Smooth muscle cell of the brain vasculature (primary cell): ENCODE data around the gene IL16.

Source experiments
- DNase-seq: peaks from one replicate; pipeline ENCODE4 v3.0.0-alpha.2; 2012; ENCODE audit warnings: low read depth, low spot score

IL16 gene

DNA sequence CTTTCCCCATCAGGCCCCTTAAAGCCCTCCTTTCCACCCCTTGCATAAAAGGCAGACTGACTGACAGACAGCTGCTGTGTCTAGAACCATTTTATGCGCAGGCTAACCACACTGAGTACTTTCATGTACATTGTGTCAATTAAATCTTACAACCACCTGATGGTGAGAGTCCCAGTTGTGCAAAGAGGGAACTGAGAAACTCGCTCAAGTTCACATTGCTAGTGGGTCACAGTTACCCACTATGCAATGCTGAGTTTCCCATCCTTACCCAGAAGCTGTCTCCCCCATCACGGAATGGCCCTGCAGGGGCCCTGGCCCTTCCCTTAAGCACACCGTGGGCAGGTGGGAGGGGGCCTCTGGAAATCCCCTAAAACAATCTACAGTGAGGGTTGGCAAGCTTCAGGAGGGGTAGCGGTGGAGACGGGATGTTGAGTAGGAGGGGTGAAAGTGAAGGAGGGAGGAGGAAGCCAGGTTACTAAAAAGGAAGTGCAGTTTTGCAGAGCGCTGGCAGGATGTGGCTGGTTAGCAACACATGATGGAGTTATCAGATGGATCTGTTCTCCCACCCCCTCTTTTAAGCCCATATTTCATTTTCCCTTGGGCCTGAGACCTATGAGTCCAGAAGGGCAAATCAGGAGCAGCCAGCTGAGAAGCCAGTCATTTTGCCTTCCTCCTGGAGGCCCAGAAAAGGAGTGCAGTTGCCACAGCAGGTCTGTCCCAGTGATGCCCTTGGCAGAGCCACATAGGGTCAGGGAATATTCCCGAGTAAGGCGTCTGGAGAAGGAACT lies 97.2 kb downstream of the IL16 start:
- no peak for DNase-seq

- no peak for DNase-seq
These were observed 97.8 kb downstream of the IL16 start for GRCh38 chr15:81294516-81294880.

GRCh38 chr15:81295486-81296121 lies 98.9 kb downstream of the IL16 start:
- no peak for DNase-seq

GRCh38 chr15:81296186-81296585 lies 99.5 kb downstream of the IL16 start:
- no peak for DNase-seq

DNA sequence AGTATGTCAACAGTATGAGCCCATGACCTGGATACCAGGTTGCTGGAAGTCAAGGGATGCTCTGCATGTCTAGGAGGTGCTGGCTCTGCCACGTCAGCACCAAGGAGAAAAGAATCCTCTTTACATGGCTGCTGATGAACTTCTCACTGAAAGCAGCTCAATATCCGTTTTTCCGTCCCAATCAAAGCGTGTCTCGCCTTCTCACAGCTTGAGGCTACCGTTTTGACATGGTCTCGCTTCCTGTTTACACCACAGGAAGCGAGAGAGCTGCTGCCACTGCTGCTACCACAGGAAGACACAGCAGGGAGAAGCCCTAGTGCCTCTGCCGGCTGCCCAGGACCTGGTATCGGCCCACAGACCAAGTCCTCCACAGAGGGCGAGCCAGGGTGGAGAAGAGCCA lies 100.0 kb downstream of the IL16 start:
- no peak for DNase-seq

- DNase-seq: no peak
These were observed 100.5 kb downstream of the IL16 start for GRCh38 chr15:81297147-81297572.

GRCh38 chr15:81297603-81298575 lies 101.2 kb downstream of the IL16 start:
- DNase-seq: no peak

- no peak for DNase-seq
These were observed 101.9 kb downstream of the IL16 start for GRCh38 chr15:81298611-81299010.

DNA sequence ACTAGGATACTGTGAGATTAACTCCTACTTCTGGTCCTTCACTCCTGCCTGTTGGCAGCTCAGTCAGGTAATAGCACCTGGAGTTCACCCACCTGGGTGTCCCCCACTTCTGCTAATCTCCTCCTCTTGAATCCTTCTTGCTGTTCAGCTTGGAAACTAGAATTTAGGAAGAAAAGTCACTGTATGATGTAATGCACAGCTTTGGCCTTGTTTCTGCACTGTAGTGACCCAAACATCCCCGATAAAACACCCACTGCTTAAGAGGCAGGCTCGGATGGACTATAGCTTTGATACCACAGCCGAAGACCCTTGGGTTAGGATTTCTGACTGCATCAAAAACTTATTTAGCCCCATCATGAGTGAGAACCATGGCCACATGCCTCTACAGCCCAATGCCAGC lies 102.5 kb downstream of the IL16 start:
- DNase-seq: no peak

- no peak for DNase-seq
These were observed 103.1 kb downstream of the IL16 start for GRCh38 chr15:81299630-81300273.

DNA sequence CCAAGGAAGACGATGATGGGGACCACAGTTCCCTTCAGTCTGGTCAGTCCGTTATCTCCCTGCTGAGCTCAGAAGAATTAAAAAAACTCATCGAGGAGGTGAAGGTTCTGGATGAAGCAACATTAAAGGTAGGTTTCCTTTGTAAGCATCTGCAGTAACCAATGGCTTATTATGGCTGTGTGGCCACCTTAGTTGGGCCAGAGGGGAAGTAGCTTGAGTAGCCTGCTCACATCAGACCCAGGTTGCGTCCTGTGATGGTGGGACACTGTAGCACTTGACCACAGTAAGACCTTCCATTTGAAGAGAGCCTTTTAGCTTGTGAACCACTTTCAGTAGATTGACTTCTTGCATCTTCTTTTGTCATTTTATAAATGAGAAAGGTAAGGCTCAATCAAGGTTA lies 104.7 kb downstream of the IL16 start:
- DNase-seq: no peak

DNA sequence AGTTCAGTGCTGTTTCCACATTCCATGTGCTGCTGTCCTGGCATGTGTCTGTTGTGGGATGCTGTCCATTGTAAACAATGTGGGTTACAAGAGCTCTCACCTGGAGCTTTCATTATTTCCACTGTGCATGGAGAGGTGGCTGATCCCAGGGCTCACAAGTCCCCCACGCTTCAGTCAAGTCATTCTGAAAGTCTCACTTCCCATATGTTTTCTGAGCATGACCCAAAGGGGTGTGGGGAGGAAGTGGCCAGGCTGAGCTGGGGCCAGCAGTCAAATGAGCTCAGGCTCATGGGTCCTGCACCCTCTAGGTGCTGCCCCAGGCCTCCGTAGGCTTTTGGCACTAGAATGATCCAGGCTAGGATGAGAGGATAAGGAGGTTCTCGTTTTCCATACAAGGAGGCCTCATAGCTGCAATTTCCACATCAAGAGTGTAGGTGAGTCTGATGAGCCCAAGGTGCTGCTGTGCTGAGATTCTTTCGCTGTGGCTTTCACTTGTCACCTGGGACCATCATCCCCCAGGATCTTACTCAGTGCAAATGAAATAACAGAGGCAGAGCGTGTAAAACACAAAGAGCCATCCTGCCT lies 105.2 kb downstream of the IL16 start:
- no peak for DNase-seq

GRCh38 chr15:81302701-81303109 lies 106.0 kb downstream of the IL16 start:
- no peak for DNase-seq

- no peak for DNase-seq
These were observed 106.9 kb downstream of the IL16 start for GRCh38 chr15:81303244-81304225.

GRCh38 chr15:81304226-81304625 lies 107.5 kb downstream of the IL16 start:
- DNase-seq: no peak

GRCh38 chr15:81308260-81308659 lies 111.6 kb downstream of the IL16 start:
- DNase-seq: no peak

DNA sequence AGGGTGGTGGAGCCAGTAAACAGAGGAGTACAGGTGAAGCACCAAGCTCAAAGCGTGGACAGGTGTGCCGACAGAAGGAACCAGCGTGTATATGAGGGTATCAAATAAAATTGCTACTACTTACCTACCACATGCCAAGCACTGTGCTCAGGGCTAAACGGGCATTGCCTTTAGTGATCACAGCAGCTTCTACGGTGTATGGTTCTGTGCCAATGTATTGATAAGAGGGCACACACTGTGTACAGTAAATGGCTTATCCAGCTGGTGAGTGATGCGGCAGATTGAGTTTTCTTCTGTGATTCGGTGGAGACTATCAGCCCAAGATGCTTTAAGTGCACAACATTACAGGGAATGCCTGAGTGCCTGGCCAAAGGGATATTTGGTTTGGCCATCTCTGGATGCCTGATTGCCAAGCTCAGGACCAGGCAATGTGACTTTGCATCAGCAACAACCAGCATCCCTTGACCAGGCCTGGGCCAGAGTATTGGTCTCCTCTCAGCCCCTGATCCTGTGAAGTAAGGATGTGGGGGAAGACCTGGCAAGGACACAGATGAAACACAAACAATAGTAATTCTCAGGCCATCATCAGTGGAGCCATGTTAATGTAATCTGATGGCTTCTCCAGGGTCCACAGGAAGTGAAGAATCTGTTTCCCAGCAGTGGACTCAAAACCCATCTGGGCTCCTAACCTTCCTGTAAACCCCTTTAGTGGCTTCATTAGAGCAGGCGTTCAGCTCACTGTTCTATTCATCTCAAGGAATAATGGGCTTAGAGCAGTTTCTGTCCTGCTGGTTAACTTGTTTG lies 113.2 kb downstream of the IL16 start:
- DNase-seq: no peak

- no peak for DNase-seq
These were observed 113.8 kb downstream of the IL16 start for GRCh38 chr15:81310480-81310879.

DNA sequence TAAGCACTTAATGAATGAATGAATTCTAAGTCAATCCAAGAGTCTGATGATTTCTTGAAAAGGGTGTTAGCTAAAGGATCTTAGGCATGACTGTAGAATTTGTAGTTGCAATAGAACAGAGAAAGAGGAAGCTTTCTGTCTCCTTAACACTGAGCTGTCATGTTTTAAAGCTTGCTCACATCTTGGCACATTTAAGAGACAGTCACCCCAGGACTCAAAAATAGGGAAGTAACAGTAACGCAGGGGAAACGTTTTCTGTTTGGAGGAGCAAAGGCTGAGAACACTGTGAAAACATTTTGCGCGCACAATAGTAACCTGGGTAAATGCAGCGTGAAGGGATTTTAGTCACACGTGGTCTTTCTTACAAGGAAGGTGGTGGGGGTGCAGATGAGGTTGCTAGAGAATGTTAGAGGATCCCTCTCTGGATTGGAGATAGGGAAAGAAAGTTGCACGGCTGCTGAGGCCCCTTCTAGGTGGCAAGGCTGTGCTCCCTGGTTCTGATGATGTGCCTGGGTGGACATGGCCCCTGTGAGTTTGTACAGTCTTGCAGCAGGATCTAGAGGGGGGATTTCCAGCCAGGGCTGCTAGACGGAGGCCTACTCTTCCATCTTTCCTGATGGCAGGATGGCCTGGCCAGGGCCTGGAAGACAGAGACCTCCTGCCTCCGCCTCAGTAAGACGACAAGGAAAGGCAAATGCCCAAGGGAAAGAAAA lies 115.2 kb downstream of the IL16 start:
- DNase-seq: no peak
